ENCODE data around the gene MAPRE2.

The MAPRE2 gene

DNA sequence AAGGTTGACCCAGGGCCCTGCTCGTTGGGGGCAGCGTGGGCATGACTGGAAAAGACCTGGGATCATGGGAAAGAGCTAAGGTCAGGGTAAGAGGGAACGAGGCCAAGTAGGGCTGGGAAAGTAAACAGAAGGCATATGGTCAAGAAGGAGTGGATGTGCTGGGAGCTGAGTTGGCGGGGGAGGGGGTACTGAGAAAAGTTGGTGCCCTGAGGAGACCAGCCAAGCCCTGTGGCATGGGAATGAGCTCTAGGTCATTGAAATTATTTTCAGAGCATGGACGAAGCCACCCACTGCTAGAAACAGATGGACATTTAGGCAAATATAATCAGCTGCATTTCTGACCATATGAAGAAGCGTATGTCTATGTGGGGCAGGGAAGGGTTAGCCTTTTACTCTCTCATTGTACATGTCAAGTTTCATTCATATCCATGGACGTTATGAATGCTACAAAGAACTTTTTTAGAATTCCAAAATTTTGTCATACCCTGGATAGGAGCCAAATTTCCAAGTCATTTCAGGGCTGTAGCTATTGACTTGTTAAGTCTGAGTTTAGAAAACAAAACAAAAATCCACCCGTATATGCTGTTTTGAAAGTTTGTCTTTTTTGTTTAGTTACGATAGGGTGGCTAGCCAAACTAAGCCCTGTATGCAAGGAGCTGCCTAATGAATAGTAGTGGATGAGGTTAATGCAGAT lies 19.1 kb downstream of the MAPRE2 start:
- no peak for FAIRE-seq
- no peak for DNase-seq (ENCODE audit: insufficient read length, low spot score)

DNA sequence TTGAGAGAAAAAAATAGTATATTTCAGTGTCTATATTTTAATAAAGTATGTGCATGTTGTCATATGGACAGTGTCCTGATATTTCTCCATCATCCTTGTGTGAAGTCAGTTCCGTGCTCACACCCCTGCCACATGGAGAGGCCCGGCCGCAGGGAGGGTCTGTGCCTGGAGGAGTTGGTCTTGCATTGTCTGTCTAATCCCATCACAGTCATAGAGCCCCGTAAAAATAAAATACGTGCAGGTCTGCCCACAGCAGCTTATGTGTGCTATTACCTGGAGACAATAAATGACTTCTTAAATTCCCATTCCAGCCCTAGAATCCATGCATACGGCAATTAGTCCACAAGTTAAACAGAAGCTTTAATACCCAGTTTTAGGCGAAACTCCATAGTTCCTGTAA lies 20.1 kb downstream of the MAPRE2 start:
- FAIRE-seq = no peak
- no peak for DNase-seq (ENCODE audit: insufficient read length, low spot score)

DNA sequence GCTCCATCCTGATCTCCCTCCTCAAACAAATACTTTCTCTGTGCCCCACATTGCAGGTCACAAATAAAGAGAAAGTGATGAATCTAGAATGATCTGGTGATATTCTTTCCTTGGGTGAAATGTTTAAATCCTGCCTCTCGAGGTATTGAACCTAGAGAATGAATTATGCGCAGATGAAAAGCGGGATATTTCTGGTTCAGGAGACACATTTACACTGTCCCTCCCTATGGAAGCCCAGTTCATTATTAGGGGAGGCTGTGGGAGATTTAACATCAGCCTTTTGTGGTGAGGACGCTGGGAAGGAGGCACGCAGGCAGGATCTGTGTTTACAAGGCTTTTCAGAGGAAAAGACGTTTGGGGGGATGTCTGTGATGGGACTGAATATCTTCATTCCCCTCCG lies 20.6 kb downstream of the MAPRE2 start:
- DNase-seq (ENCODE audit: insufficient read length, low spot score) (no peak), FAIRE-seq (no peak)

DNA sequence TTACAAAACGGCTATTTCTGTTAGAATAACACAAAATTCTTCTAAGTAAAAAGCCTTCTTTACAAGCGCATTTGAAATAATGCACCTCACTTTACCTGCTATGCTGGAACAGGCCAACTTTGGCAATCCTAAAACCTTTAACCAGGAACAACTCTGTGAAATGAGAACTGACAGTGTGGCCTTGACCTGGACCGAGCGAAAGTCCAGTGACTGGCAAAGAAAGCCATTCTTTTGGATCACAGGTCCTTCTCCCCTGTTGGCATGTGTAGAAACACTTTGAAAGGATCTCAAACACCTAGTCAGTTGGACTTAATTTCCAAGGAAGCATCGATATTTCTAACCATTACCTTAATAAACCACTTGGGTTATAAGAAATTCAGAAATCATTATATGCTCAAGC lies 21.2 kb downstream of the MAPRE2 start:
- DNase-seq (ENCODE audit: insufficient read length, low spot score) (no peak), FAIRE-seq (no peak)

DNA sequence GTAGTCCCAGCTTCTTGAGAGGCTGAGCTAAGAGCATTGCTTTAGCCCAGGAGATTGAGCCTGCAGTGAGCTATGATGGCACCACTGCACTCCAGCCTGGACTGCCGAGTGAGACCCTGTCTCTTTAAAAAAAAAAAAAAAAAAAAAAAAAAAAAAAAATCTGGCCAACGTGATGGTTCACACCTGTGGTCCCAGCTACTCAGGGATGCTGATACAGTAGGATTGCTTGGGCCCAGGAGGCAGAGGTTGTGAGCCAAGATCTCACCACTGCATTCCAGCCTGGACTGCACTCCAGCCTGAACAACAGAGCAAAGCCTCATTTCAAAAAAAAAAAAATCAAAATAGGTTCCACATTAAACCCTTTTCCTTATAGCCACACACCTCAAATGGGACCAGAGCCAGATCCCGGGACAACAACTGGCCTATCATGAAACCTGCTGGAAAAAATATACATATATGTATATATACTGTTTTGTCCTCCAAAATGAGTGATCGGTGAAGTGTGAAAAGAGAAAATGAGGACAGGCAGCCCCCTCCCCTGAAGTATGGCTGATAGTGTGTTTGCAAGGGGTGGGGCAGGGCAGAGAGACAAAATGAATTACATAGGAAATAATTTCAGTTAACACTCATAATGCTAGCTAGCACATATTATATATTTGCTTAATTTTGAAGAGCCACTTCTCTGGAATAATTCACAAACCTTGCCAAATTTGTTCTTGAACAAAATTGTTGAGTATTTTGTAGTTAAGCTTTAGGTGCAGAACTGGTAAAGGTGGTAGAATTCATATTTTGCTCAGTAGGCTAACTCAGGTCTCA lies 22.9 kb downstream of the MAPRE2 start:
- DNase-seq (ENCODE audit: insufficient read length, low spot score) = no peak
- no peak for FAIRE-seq

DNA sequence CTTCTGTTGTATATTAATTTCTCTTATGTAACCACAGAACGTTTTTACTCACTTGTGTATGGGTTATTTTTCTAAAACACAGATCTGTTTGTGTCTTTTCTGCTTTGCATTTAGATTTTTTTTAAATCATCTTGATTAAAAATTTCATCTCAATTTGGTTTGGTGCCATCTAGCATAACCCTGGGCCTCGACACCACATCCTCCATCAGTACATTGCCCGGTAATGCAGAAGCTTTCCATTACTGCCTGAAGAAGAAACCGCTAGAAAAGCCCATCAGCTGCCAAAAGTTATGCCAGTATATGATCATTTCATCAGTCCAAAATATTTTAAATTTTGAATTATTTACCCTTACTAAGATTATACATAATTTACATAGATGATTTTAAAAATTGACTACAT lies 26.2 kb downstream of the MAPRE2 start:
- FAIRE-seq (no peak), DNase-seq (ENCODE audit: insufficient read length, low spot score) (no peak)

DNA sequence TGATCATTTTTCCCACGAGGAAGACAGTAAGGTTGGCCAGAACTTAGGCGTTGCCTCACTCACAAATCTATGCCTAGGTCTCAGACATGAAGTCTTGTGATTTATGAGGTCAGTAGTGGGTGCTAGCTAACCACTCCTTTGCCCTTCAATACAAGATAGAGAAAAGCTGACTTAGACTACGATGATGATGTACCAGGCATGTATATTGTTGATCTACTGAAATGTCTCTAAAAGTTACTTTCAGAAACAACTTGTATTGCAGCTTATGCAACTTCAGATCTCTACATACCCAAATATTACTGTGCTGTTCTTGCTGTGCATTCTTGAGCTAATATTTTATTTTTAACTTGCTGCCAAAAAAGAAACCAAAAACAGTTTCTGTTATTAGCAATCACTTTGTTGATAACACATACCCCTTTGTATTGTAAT lies 30.6 kb downstream of the MAPRE2 start:
- DNase-seq (ENCODE audit: insufficient read length, low spot score) (no peak), FAIRE-seq (no peak)

DNA sequence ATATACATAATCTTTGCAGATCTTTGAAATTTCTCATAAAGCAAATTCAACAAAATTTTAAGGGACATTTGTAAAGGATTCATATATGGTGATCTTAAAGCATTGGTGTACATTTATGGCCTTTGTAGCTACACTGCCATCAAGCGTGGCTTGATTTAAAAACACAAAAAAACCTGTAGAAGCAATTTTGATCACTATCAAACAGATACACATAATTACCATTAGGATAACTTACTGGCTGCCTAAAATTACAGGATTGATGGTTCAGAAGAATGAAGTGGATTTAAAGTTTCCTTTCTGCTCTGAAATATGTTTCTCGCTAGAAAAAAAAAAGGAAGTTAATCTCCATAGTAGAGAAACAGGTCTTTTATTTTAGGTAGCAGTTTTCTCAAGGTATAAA lies 31.4 kb downstream of the MAPRE2 start:
- DNase-seq (ENCODE audit: insufficient read length, low spot score) = no peak
- FAIRE-seq = no peak

DNA sequence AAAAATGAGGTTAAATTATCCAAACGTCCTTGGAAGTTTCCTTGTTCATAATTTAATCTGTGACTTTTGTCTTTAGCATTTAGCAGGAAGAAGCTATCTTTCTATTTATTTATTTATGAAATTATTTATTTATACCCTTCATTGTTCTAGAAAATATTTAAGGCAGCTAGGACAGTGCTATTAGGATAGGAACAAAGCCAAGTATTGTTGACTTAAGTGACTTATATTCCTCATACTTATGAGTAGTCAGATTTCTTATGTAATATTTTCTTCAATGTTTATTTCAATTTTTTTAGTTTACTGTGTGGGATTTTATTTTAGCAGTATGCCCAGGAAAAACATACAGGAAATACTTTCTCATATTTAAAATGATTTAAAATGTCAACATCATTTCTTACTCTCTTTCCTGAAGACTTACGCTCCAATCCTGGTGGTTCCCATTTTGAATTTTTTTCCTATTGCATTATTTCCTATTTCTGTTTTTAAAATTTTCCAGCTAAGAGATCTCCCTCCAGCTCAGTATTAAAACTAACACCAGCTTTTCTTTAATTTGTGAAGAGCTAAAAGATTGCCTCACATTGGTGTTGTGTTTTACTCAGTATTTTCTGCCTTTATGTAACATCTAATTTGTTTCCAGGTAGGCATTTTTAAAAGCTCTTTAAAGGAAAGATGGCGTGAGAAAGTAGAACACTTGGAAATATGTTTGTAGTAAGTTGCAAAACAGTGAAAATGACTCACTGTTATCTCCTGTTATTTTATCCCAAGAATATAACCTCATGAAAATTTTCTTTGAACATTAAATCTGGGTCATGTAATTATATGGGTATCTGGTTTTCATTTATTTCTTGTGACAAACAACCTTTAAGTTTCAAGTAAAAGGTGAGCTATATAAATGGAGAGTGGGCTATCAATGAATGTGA lies 32.2 kb downstream of the MAPRE2 start:
- DNase-seq (ENCODE audit: insufficient read length, low spot score) = no peak
- no peak for FAIRE-seq

DNA sequence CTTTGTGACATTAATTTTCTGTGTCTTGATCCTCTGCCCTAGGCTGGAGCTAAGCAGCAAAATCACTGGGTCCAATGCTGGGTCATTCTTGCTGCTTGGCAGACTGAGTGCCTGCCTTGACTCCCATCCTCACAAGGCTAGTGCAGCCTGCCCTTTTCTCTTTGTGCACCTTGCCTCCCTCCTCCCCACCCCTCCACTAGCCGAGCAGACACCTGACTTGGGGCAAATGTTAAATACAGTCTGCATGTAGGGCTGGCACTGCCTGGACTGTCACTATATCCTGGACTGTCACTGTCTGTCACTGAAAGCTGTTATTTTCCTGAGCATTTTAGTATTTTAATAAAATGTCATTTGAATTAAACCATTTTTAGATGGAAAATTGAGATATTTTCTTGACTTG lies 33.4 kb downstream of the MAPRE2 start:
- no peak for FAIRE-seq
- DNase-seq (ENCODE audit: insufficient read length, low spot score) = no peak

DNA sequence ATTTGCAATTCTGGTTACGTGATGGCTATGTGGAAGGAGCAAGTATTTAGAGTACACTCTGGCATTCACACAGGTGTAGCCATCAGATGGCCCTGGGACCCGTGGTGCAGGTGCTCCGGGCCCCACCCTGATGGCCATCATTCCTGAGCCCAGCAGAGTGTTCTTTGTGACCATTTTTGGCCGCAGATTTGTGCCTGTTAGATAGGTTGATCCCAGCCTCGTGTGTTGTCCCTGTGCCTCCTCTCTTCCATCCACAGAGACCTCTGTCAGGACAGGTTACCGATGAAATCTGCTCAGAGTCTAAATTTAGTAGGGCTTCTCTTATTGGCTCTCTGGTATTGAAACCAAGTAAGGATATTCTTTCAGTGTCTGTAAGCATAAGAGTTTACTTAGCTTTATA lies 33.9 kb downstream of the MAPRE2 start:
- FAIRE-seq = no peak
- no peak for DNase-seq (ENCODE audit: insufficient read length, low spot score)

DNA sequence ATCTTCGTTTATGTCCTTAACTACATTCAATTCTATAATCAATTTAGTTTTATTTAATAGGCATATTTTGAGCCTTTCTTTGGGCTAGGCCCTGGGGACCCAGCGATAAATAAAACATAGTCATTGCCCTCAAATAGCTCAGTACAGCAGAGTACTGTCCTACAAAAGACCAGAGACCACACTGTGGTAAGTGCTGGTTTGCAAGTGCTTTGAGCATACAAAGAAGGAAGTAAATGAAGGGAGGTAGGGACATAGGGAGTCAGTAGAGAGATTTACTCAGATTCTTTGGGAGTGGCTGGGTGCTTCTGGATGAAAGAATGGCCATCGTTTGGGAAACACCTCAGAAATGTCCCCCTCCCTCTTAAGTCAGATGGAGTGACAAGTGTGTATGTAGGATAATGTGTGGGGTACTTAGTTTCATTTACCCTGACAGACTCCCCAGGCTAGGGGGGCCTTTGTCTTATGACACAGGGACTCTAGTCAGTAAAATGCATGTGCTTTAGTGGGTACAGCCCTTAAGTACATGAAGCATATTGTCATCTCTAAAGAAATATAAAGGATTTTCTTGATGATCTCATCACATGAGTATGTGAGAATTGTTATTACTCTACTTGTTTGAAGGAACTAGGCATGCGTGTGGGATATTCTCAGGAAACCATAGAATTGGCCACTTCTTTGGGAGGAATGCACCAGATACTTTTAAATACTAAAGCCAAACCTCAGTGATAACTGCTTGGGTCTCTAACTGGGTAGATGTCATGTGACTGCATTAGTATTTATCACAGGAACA lies 35.1 kb downstream of the MAPRE2 start:
- FAIRE-seq (no peak), DNase-seq (ENCODE audit: insufficient read length, low spot score) (peak; percentile 20)

DNA sequence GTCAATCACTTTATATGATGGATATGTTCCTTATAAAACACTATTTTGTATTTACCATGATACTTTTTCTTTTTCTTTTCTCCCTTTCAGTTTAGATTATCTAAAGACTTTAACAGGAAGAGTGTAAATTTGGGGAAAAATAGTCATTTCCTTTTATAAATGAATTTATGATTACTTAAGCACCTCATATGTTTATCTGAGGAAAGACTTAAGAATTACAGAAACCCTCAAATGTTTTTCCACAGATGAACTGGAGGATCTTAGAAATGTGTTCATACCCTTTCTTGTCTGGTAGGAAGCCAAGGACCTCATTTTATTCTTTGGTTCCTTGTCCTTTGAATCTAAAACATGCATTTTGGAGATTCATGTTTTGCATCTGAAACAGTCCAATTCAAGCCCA lies 36.7 kb downstream of the MAPRE2 start:
- no peak for FAIRE-seq
- DNase-seq (ENCODE audit: insufficient read length, low spot score) = no peak

DNA sequence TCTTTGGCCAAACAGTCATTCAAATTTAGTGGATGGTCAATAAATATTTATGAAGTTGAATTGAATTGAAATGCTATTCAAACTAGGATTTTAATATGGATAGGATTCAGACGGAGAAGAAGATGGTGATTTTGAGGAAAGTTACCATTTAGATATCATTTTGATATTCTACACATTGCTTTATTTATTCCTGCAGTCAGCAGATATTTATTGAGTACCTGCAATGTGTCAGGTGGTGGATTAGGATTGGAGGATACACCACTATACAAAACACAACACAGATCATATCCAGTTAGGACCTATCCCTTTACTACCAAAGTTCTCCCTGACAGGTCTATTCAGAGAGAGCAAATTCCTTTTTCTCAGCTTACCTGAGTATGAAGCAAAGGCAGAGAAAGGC lies 38.8 kb downstream of the MAPRE2 start:
- no peak for FAIRE-seq

DNA sequence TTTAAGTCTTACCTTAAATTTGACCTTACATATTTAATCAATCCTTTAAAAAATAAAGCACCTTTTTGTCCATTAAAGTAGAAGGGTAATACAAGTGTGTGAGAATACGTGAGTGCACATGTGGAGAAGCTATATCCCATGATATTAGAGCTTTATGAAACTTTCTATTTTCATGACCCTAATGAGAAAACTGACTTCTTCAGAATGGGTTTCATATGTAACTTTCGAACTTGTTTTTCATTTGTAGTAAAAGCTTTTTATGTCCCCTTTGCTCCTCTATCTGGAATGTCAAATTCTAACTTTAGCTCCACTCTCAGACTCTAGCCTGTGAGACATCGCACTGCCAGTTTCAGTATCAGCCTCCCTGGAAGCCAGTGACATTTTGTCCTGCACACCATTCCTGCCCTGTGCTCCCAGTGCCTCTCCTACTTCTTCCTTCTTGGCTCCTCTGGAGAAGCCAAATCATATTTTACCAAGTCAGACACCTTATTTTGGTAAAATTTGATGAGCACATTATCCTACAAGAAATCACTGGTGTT lies 42.0 kb downstream of the MAPRE2 start:
- FAIRE-seq (no peak), DNase-seq (ENCODE audit: insufficient read length, low spot score) (no peak)

More for the DNA sequence above, 38.8 kb downstream of the MAPRE2 start:
- no peak for DNase-seq (ENCODE audit: insufficient read length, low spot score)

DNA sequence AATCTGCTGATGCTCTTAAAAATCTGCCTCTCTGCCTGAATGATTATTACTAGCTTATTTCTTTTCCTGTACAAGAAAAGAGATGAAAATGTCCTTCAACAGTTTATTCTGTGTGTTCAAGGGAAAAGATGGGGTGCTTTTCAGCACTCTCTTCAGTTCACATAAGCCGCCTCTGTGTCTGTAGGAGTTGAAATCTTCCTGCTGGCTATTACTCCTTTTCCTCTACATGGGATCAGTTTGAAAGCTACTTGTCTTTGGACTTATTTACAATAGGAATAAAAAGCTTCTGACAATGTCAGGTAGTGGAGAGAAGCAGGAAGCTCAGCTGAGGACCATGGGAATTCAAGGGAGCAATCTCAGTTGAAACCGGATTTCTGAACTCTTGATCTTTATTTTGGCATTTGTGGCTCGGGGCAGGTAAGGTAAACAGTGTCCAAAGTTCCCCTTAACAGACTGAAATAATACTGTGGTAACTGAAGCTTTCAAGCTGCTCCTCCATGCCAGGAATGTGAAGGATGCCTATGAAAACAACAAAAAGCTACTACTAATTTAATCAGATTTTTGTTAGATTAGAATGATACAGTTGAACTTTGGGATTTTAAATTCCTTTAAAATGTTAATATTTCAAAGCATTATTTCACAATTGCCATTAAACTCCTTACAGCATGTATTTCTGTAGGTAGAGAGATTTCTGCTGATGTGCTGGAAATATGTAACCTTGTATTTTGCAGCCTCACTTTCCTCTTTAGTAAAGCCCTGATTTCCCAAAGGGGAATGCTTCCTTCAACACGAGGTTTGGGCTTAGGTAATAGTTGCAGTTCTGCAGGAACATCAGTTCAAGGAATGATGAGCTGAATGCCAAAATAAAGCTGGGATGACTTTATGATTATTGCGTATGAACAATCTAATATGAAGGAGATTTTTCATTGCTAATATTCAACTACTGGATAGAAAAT lies 43.6 kb downstream of the MAPRE2 start:
- no peak for DNase-seq (ENCODE audit: insufficient read length, low spot score)
- no peak for FAIRE-seq

DNA sequence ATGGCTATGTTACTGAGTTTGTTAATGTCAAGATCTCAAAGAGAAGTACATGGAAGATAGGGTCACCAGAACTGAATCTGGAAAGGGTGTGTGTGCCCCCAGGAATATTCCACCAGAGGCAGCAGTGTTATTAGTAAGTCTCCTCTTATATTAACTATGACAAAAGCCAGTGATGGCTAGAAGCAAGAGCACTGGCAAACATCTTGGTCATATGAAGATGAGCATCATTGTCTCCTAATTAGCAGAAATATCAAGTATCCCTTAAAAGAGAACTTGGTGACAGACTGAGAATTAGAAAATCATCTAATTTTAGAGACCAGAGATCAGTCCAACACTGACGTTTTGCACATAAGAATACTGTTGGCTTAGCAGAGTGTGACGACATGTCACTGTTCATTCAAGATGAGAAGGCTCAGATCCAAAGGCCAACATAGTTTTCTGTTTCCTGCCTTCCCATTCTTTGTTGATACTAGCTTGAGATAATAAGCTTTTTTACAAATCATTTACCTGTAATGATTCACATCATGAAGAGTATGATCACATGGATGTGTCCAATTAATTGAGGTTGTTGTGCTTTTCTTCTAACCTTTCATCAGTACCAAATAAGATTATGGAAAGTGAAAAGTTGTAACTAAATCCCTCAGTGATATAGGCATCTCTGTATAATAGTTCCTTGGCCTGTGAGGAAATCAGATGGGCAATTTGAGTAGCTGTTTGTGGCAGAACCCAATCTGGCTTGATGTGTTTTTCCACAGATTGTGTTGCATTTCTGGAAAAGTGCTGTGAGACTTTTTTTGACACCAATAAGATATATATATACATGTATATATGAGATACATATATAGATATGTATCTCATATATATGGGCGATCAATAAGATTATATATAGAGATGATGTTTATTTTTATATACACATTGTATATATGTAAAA lies 44.5 kb downstream of the MAPRE2 start:
- DNase-seq (ENCODE audit: insufficient read length, low spot score) = no peak
- no peak for FAIRE-seq

DNA sequence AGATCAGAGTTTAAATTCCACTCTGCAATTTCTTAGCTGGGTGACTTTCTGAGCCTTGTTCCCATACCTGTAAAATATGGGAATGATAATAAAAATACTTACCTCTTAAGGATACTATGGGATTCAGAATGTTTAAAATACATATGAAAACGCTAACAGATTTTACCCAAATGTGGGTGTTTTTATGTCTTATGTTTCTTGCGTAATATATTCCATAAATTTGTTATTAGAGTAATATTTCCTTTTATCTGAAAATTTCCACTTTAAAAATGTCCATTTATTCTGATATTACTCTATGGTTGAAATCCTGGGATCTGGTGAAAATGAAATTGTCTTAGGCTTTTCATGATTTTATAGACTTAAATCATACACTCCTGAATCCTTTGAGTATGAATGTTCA lies 45.5 kb downstream of the MAPRE2 start:
- DNase-seq (ENCODE audit: insufficient read length, low spot score) (no peak), FAIRE-seq (no peak)

All from HTR-8/SVneo (cell line).